CD4-positive, alpha-beta T cell (primary cell): ENCODE measurements around the gene SLC44A1. TPM values are rescaled to one million over a fixed set of nuclear protein-coding genes. Genes with fewer than 3 reads are reported as not detected.

Experiments used
- ATAC-seq: fragments of 200-7000 bp; cut with Tn5 transposase; one replicate; pipeline ENCODE4 v1.10.0; 2022; ENCODE audit warnings: mild to moderate bottlenecking; ENCODE audit not compliant: poor library complexity
- CTCF ChIA-PET: fragments of 350-600 bp; sonication (Branson Sonifier 250); formaldehyde crosslinking; loops from one replicate; lab custom pipeline; 2021; ENCODE audit warnings: antibody characterized with exemption, inconsistent platforms; lab: Charles Lee
- POLR2A ChIA-PET: fragments of 350-600 bp; sonication (Branson Sonifier 250); formaldehyde crosslinking; loops from one replicate; lab custom pipeline; 2021; ENCODE audit warnings: antibody characterized with exemption, inconsistent platforms; lab: Charles Lee
- DNase-seq, 14 experiments: peaks; one replicate each; pipeline ENCODE4 v3.0.0-alpha.2; 2013 to 2020; ENCODE audit warnings: mixed read lengths in 2 of 14
- H3K27ac ChIP-seq, 2 donors: one replicate each; pipeline versions ENCODE4 v1.5.1 to v1.7.0; 2013; ENCODE audit warnings: low read length in 2 of 2, low read depth in 1 of 2, mild to moderate bottlenecking in 1 of 2
- H3K27me3 ChIP-seq, 2 experiments: 1 replicate in 1 of 2; 2 replicates in 1 of 2; pipeline versions ENCODE4 v1.6.1 to v1.7.0; 2013; ENCODE audit warnings: low read length in 2 of 2, control low read depth in 1 of 2, mild to moderate bottlenecking in 1 of 2, moderate library complexity in 1 of 2; ENCODE audit not compliant: insufficient read depth in 2 of 2, control insufficient read depth in 1 of 2
- H3K36me3 ChIP-seq: one replicate; pipeline ENCODE4 v1.6.1; 2013; ENCODE audit warnings: low read length, control low read depth; ENCODE audit not compliant: insufficient read depth
- H3K4me1 ChIP-seq: one replicate; pipeline ENCODE4 v1.6.1; 2013; ENCODE audit warnings: low read length, control low read depth; ENCODE audit not compliant: insufficient read depth
- H3K4me3 ChIP-seq: one replicate; pipeline ENCODE4 v1.5.1; 2013; ENCODE audit warnings: mild to moderate bottlenecking, low read length, moderate library complexity
- H3K9me3 ChIP-seq, 2 experiments: 1 replicate in 1 of 2; 2 replicates in 1 of 2; pipeline versions ENCODE4 v1.6.1 to v1.7.0; 2013; ENCODE audit warnings: low read length in 2 of 2, mild to moderate bottlenecking in 2 of 2, control low read depth in 1 of 2, moderate library complexity in 1 of 2; ENCODE audit not compliant: control insufficient read depth in 1 of 2, insufficient read depth in 1 of 2
- H3K27ac Mint-ChIP-seq: one replicate; pipeline ENCODE4 v1.8.0; 2020; ENCODE audit warnings: mixed read lengths
- H3K27me3 Mint-ChIP-seq: one replicate; pipeline ENCODE4 v1.8.0; 2021; ENCODE audit warnings: mixed read lengths
- H3K36me3 Mint-ChIP-seq: one replicate; pipeline ENCODE4 v1.8.0; 2021; ENCODE audit warnings: low read depth, mixed read lengths
- H3K4me1 Mint-ChIP-seq: one replicate; pipeline ENCODE4 v1.8.0; 2021; ENCODE audit warnings: low read depth, mixed read lengths
- H3K4me3 Mint-ChIP-seq: one replicate; pipeline ENCODE4 v1.8.0; 2020; ENCODE audit warnings: mild to moderate bottlenecking, mixed read lengths
- H3K9me3 Mint-ChIP-seq: one replicate; pipeline ENCODE4 v1.8.0; 2020; ENCODE audit warnings: mixed read lengths
- intact Hi-C, 2 experiments: fragments of 100-400 bp; cut with DNase I in 1 of 2; cut with micrococcal nuclease in 1 of 2; formaldehyde crosslinking; loops; one replicate each; pipeline versions ENCODE4 v1.15.1 to v1.9.0; 2023 to 2025; cut with DNase I, micrococcal nuclease
- total RNA-seq, 174 experiments: library from RNA in 2 of 174; stranded (reverse) in 2 of 174; gene quantifications; one replicate each; pipeline ENCODE4 v1.2.3 and lab custom pipeline; 2021 to 2026
- TF ChIP-seq, protein P1 (sequence below): fragments of 200-600 bp; IDR thresholded peaks from one replicate; pipeline ENCODE4 v1.8.0; 2022; ENCODE audit warnings: antibody characterized with exemption, mild to moderate bottlenecking

Gene SLC44A1
- total RNA-seq, 2 experiments from 2014 or later: 5.1 to 5.9 TPM

DNA sequence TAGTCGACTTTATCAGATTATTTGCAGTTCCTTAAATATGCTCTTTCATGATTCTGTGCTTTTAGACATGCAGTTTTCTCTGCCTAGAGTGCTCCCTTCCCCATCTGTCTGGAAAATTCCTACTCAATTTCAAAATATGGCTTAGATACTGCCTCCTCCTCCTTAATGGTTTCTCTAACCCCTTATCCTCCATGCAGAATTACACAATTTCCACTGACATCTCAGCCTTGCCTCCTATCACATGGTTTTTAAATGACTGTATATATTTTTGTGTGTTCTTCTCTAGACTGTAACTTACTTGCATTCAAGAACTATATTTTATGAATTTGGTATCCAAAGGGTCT is 85.2 kb downstream of the SLC44A1 start:
- no peaks in the 10 kb centered on the region for H3K27me3 Mint-ChIP-seq
- H3K27ac ChIP-seq: no peak overlapping the region
- H3K4me3 Mint-ChIP-seq: no peak overlapping the region
- H3K4me1 Mint-ChIP-seq: peaks cover 6% of the 10 kb centered on the region
- ChIA-PET CTCF (no interaction called here), POLR2A (no interaction called here)
- H3K4me1 ChIP-seq: no peaks in the 10 kb centered on the region
- H3K36me3 ChIP-seq: no peaks in the 10 kb centered on the region
- H3K4me3 ChIP-seq: no peak overlapping the region
- ATAC-seq (no peak), DNase-seq (no peak)
- H3K27ac Mint-ChIP-seq: no peak overlapping the region
- H3K36me3 Mint-ChIP-seq: no peaks in the 10 kb centered on the region
- intact Hi-C loops: no loop called here
- no peaks in the 10 kb centered on the region for H3K9me3 Mint-ChIP-seq
- H3K9me3 ChIP-seq: no peaks in the 10 kb centered on the region
- TF ChIP-seq, protein P1, sequence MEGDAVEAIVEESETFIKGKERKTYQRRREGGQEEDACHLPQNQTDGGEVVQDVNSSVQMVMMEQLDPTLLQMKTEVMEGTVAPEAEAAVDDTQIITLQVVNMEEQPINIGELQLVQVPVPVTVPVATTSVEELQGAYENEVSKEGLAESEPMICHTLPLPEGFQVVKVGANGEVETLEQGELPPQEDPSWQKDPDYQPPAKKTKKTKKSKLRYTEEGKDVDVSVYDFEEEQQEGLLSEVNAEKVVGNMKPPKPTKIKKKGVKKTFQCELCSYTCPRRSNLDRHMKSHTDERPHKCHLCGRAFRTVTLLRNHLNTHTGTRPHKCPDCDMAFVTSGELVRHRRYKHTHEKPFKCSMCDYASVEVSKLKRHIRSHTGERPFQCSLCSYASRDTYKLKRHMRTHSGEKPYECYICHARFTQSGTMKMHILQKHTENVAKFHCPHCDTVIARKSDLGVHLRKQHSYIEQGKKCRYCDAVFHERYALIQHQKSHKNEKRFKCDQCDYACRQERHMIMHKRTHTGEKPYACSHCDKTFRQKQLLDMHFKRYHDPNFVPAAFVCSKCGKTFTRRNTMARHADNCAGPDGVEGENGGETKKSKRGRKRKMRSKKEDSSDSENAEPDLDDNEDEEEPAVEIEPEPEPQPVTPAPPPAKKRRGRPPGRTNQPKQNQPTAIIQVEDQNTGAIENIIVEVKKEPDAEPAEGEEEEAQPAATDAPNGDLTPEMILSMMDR: no peak
- H3K27me3 ChIP-seq: no peaks in the 10 kb centered on the region

DNA sequence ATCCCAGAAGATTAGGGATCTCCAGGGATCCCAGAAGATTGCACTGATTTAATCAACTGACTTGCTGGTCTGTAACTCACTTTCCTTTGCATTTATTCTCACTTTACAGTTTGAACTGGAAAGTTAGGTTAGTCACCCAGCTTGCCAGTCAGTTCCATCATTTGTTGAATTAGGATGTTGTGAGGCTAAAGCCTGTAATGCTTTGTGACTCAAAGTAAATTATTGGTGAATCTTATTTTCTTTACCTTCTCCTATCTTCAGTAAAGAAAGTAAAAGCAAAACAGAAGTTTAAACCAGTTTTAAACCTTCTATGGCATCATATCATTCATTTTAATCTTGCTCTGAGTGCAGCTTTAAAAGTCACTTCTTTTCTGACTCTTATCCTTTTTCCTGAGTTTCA is 85.8 kb downstream of the SLC44A1 start:
- intact Hi-C loops: no loop called here
- POLR2A ChIA-PET: no interaction called here

DNA sequence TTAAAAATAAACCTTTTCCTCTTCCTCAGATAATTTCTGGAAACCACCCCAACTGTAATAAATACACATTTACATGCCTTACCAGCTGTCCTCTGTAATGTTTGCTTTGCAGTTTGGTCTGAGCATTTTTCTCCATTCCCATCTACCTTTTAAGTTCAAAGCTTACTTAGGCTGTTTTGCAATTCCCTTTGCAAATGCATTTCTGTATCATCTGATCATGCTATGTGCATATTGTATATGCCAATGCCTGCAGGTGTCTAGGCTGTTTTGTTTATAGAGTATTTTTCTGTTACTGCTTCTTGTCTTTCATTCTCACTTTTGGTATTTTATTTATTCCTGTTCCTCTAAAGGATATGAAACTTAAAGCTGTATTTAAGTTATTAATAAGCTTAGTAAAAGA is 86.3 kb downstream of the SLC44A1 start:
- no peak overlapping the region for H3K27ac Mint-ChIP-seq
- intact Hi-C loops: no loop called here

More for the DNA sequence above, 85.8 kb downstream of the SLC44A1 start:
- Histone ChIP-seq H3K4me3 (no peak overlapping the region), H3K4me1 (no peaks in the 10 kb centered on the region), H3K27ac (no peak overlapping the region), H3K36me3 (no peaks in the 10 kb centered on the region), H3K9me3 (no peaks in the 10 kb centered on the region), H3K27me3 (no peaks in the 10 kb centered on the region)
- no peaks in the 10 kb centered on the region for H3K9me3 Mint-ChIP-seq
- peaks cover under 1% of the 10 kb centered on the region for H3K36me3 Mint-ChIP-seq
- H3K27ac Mint-ChIP-seq: no peak overlapping the region
- H3K27me3 Mint-ChIP-seq: no peaks in the 10 kb centered on the region
- no peak for ATAC-seq
- no peak overlapping the region for H3K4me3 Mint-ChIP-seq
- TF ChIP-seq, protein P1: no peak
- no peak for DNase-seq
- H3K4me1 Mint-ChIP-seq: peaks cover 6% of the 10 kb centered on the region
- CTCF ChIA-PET: no interaction called here

More for the DNA sequence above, 86.3 kb downstream of the SLC44A1 start:
- Mint-ChIP-seq H3K9me3 (no peaks in the 10 kb centered on the region), H3K4me1 (peaks cover 6% of the 10 kb centered on the region), H3K4me3 (no peak overlapping the region), H3K36me3 (peaks cover 5% of the 10 kb centered on the region), H3K27me3 (no peaks in the 10 kb centered on the region)
- Histone ChIP-seq H3K4me1 (no peaks in the 10 kb centered on the region), H3K4me3 (no peak overlapping the region), H3K27ac (no peak overlapping the region), H3K27me3 (no peaks in the 10 kb centered on the region), H3K9me3 (no peaks in the 10 kb centered on the region), H3K36me3 (no peaks in the 10 kb centered on the region)
- DNase-seq (no peak), ATAC-seq (no peak)
- ChIA-PET POLR2A (no interaction called here), CTCF (no interaction called here)
- TF ChIP-seq, protein P1: no peak
